Subcutaneous abdominal adipose tissue (tissue), 5 donors: ENCODE results near the gene PADI2.

Experiments
- H3K27ac ChIP-seq: one replicate; pipeline ENCODE4 v1.7.0; 2013; ENCODE audit warnings: low read depth, mild to moderate bottlenecking, inconsistent platforms, low read length, moderate library complexity
- H3K27me3 ChIP-seq, 5 donors: one replicate each; pipeline ENCODE4 v1.7.0; 2013; ENCODE audit warnings: low read length in 5 of 5, inconsistent platforms in 1 of 5; ENCODE audit not compliant: control insufficient read depth in 5 of 5, insufficient read depth in 4 of 5
- H3K36me3 ChIP-seq, 5 donors: one replicate each; pipeline ENCODE4 v1.7.0; 2013; ENCODE audit warnings: low read length in 5 of 5; ENCODE audit not compliant: control insufficient read depth in 5 of 5, insufficient read depth in 5 of 5
- H3K4me1 ChIP-seq, 5 donors: one replicate each; pipeline ENCODE4 v1.7.0; 2013; ENCODE audit warnings: low read length in 5 of 5, mild to moderate bottlenecking in 3 of 5, moderate library complexity in 1 of 5; ENCODE audit not compliant: control insufficient read depth in 5 of 5, insufficient read depth in 5 of 5
- H3K4me3 ChIP-seq, 5 donors: one replicate each; pipeline ENCODE4 v1.7.0; 2013; ENCODE audit warnings: low read length in 5 of 5, low read depth in 1 of 5
- H3K9ac ChIP-seq, 5 donors: one replicate each; pipeline ENCODE4 v1.7.0; 2013; ENCODE audit warnings: low read length in 5 of 5, mild to moderate bottlenecking in 4 of 5, moderate library complexity in 3 of 5
- H3K9me3 ChIP-seq, 5 donors: one replicate each; pipeline ENCODE4 v1.7.0; 2013; ENCODE audit warnings: low read length in 5 of 5; ENCODE audit not compliant: control insufficient read depth in 5 of 5
- donor health status: healthy.
- donor health status: healthy.
- donor health status: healthy.
- donor health status: healthy.
- donor health status: healthy.

The PADI2 gene

GRCh38 chr1:17117451-17118265, 1.6 kb downstream of the PADI2 start:
- Histone ChIP-seq H3K4me1 (peaks cover 0 to 18% (median 14%) of the 10 kb centered on the region in 5 donors), H3K4me3 (no peak overlapping the region), H3K27ac (no peak overlapping the region), H3K27me3 (peaks cover 9 to 52% (median 43%) of the 10 kb centered on the region in 5 donors), H3K36me3 (no peaks in the 10 kb centered on the region), H3K9ac (no peak overlapping the region), H3K9me3 (no peaks in the 10 kb centered on the region)

GRCh38 chr1:17116643-17117042, 2.6 kb downstream of the PADI2 start:
- no peak overlapping the region for H3K27ac ChIP-seq
- H3K4me3 ChIP-seq = no peak overlapping the region
- H3K27me3 ChIP-seq = peaks cover 9 to 47% (median 43%) of the 10 kb centered on the region in 5 donors
- peaks cover 0 to 18% (median 14%) of the 10 kb centered on the region in 5 donors for H3K4me1 ChIP-seq
- H3K9me3 ChIP-seq = no peaks in the 10 kb centered on the region
- H3K36me3 ChIP-seq = no peaks in the 10 kb centered on the region
- no peak overlapping the region for H3K9ac ChIP-seq

GRCh38 chr1:17113963-17114362, 5.3 kb downstream of the PADI2 start:
- Histone ChIP-seq H3K27me3 (peaks cover 9 to 33% (median 31%) of the 10 kb centered on the region in 5 donors), H3K36me3 (no peaks in the 10 kb centered on the region), H3K27ac (no peak overlapping the region), H3K4me3 (no peak overlapping the region), H3K9ac (no peak overlapping the region), H3K9me3 (no peaks in the 10 kb centered on the region), H3K4me1 (peaks cover 0 to 7% (median 5%) of the 10 kb centered on the region in 5 donors)

GRCh38 chr1:17112496-17113236, 6.6 kb downstream of the PADI2 start:
- Histone ChIP-seq H3K9me3 (no peaks in the 10 kb centered on the region), H3K4me3 (no peak overlapping the region), H3K4me1 (no peaks in the 10 kb centered on the region), H3K27me3 (peaks cover 4 to 20% (median 18%) of the 10 kb centered on the region in 5 donors), H3K27ac (no peak overlapping the region), H3K9ac (no peak overlapping the region), H3K36me3 (no peaks in the 10 kb centered on the region)

- no peaks in the 10 kb centered on the region for H3K4me1 ChIP-seq
- H3K4me3 ChIP-seq = no peak overlapping the region
- no peak overlapping the region for H3K9ac ChIP-seq
- H3K27me3 ChIP-seq = peaks cover under 1 to 19% (median 16%) of the 10 kb centered on the region in 5 donors
- H3K27ac ChIP-seq = no peak overlapping the region
- H3K9me3 ChIP-seq = no peaks in the 10 kb centered on the region
- no peaks in the 10 kb centered on the region for H3K36me3 ChIP-seq
These were observed 7.2 kb downstream of the PADI2 start for GRCh38 chr1:17112076-17112475.

- no peaks in the 10 kb centered on the region for H3K4me1 ChIP-seq
- H3K27ac ChIP-seq = no peak overlapping the region
- H3K9me3 ChIP-seq = no peaks in the 10 kb centered on the region
- no peak overlapping the region for H3K4me3 ChIP-seq
- peaks cover under 1 to 6% (median 4%) of the 10 kb centered on the region in 5 donors for H3K27me3 ChIP-seq
- H3K36me3 ChIP-seq = no peaks in the 10 kb centered on the region
- no peak overlapping the region for H3K9ac ChIP-seq
These were observed 8.7 kb downstream of the PADI2 start for GRCh38 chr1:17110555-17110926.

GRCh38 chr1:17109892-17110554, 9.2 kb downstream of the PADI2 start:
- no peak overlapping the region for H3K4me3 ChIP-seq
- H3K36me3 ChIP-seq = no peaks in the 10 kb centered on the region
- no peak overlapping the region for H3K27ac ChIP-seq
- no peak overlapping the region for H3K9ac ChIP-seq
- H3K27me3 ChIP-seq = peaks cover 0 to 4% (median 3%) of the 10 kb centered on the region in 5 donors
- no peaks in the 10 kb centered on the region for H3K4me1 ChIP-seq
- H3K9me3 ChIP-seq = no peaks in the 10 kb centered on the region

- H3K27me3 ChIP-seq = peaks cover 0 to 4% (median 3%) of the 10 kb centered on the region in 5 donors
- no peaks in the 10 kb centered on the region for H3K4me1 ChIP-seq
- H3K27ac ChIP-seq = no peak overlapping the region
- H3K9me3 ChIP-seq = no peaks in the 10 kb centered on the region
- H3K9ac ChIP-seq = no peak overlapping the region
- no peaks in the 10 kb centered on the region for H3K36me3 ChIP-seq
- no peak overlapping the region for H3K4me3 ChIP-seq
These were observed 10.5 kb downstream of the PADI2 start for GRCh38 chr1:17108786-17109185.

- Histone ChIP-seq H3K36me3 (no peaks in the 10 kb centered on the region), H3K4me3 (no peak overlapping the region), H3K27ac (no peak overlapping the region), H3K9ac (no peak overlapping the region), H3K9me3 (no peaks in the 10 kb centered on the region), H3K27me3 (peaks cover under 1 to 4% (median 3%) of the 10 kb centered on the region in 5 donors), H3K4me1 (no peaks in the 10 kb centered on the region)
These were observed 10.9 kb downstream of the PADI2 start for GRCh38 chr1:17108360-17108759.

- Histone ChIP-seq H3K9ac (no peak overlapping the region), H3K4me3 (no peak overlapping the region), H3K27me3 (peaks cover 4 to 9% (median 6%) of the 10 kb centered on the region in 5 donors), H3K36me3 (no peaks in the 10 kb centered on the region), H3K27ac (no peak overlapping the region), H3K9me3 (no peaks in the 10 kb centered on the region), H3K4me1 (no peaks in the 10 kb centered on the region)
These were observed 14.5 kb downstream of the PADI2 start for GRCh38 chr1:17104782-17105181.
